GM10266 (cell line): ENCODE data around the gene FNDC1.
"Not testable (repeated sequence)": the region's sequence is repeated elsewhere in the genome, so short reads cannot be mapped to it uniquely, and the experiment has no call there.

ENCODE experiments used
- DNase-seq: peaks from one replicate; pipeline ENCODE4 v3.0.0; 2012; ENCODE audit errors: extremely low spot score
- CTCF ChIP-seq: IDR thresholded peaks from 2 replicates; pipeline ENCODE4 v1.5.1; 2012; ENCODE audit warnings: mild to moderate bottlenecking, low read depth; ENCODE audit not compliant: control insufficient read depth, insufficient read depth; ENCODE audit errors: missing control alignments

Gene FNDC1

GRCh38 chr6:159262586-159262985, 93.4 kb downstream of the FNDC1 start:
- TF ChIP-seq CTCF: no peak
- DNase-seq: no peak

- no peak for TF ChIP-seq CTCF
- DNase-seq: no peak
Measured at GRCh38 chr6:159267165-159267564, 98.0 kb downstream of the FNDC1 start.

GRCh38 chr6:159268511-159268910, 99.3 kb downstream of the FNDC1 start:
- no peak for TF ChIP-seq CTCF
- no peak for DNase-seq

GRCh38 chr6:159271257-159271656, 102.1 kb downstream of the FNDC1 start:
- no peak for TF ChIP-seq CTCF

GRCh38 chr6:159278626-159279025, 109.4 kb downstream of the FNDC1 start:
- no peak for DNase-seq
- TF ChIP-seq CTCF: no peak

More at GRCh38 chr6:159271257-159271656, 102.1 kb downstream of the FNDC1 start:
- DNase-seq: no peak

GRCh38 chr6:159279790-159280277, 110.6 kb downstream of the FNDC1 start:
- no peak for DNase-seq
- TF ChIP-seq CTCF: no peak

- no peak for DNase-seq
- no peak for TF ChIP-seq CTCF
Measured at GRCh38 chr6:159282421-159282820, 113.2 kb downstream of the FNDC1 start.

- not testable (repeated sequence) for DNase-seq
Measured at GRCh38 chr6:159284661-159285060, 115.5 kb downstream of the FNDC1 start.
